ENCODE measurements around the gene LRIF1. TPM values are rescaled to one million over a fixed set of nuclear protein-coding genes. Genes with fewer than 3 reads are reported as not detected.
"Not testable (repeated sequence)": the region's sequence is repeated elsewhere in the genome, so short reads cannot be mapped to it uniquely, and the experiment has no call there.

LRIF1 gene
- total RNA-seq, 8 experiments from 2014 or later: 11.8 to 51.8 (median 37.8) TPM

DNA sequence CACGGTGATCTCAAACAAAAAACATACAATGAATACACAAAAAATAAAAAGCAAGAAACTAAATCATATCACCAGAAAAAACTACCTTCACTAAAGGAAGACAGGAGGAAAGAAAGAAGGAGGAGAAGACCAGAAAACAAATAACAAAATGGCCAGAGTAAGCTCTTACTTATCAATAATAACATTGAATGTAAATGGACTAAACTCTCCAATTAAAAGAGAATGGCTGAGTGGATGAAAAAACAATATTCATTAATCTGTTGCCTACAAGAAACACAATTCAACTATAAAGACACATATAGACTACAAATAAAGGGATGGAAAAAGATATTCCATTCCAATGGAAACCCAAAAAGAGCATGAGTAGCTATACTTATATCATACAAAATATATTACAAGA is 27.2 kb downstream of the LRIF1 start:
- no peak for ATAC-seq (replicated peaks in 6 of 8)
- in situ Hi-C loops (cut with MboI; ENCODE audit: low pct_unique_long_range_greater_than_20kb in 2 of 9, low sequenced_read_pairs in 9 of 9, unreplicated experiment in 9 of 9): no loop called here
- H3K4me3 ChIP-seq: no peak overlapping the region

DNA sequence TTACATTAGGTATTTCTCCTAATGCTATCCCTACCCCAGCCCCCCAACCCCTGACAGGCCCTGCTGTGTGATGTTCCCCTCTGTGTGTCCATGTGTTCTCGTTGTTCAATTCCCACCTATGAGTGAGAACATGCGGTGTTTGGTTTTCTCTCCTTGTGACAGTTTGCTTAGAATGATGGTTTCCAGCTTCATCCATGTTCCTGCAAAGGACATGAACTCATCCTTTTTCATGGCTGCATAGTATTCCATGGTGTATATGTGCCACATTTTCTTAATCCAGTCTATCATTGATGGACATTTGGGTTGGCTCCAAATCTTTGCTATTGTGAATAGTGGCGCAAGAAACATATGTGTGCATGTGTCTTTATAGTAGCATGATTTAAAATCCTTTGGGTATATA is 32.6 kb downstream of the LRIF1 start:
- ATAC-seq (replicated peaks in 6 of 8); H3K27ac ChIP-seq; H3K4me1 ChIP-seq (replicated peaks in 1 of 2); H3K4me3 ChIP-seq; in situ Hi-C loops (cut with MboI; ENCODE audit: low pct_unique_long_range_greater_than_20kb in 2 of 9, low sequenced_read_pairs in 9 of 9, unreplicated experiment in 9 of 9): not testable (repeated sequence)
- WGBS, 10 experiments: 60 to 100% (median 80%) methylated on average over 1 to 3 of the region's 3 CpGs; no CpG with 5 or more reads in 5 of the 10 experiments

More for the DNA sequence above, 27.2 kb downstream of the LRIF1 start:
- 11 to 100% (median 83%) methylated on average over 1 of the region's 1 CpG for WGBS, 10 experiments
- no peaks in the 10 kb centered on the region for H3K4me1 ChIP-seq (replicated peaks in 1 of 2)
- no peak overlapping the region for H3K27ac ChIP-seq

DNA sequence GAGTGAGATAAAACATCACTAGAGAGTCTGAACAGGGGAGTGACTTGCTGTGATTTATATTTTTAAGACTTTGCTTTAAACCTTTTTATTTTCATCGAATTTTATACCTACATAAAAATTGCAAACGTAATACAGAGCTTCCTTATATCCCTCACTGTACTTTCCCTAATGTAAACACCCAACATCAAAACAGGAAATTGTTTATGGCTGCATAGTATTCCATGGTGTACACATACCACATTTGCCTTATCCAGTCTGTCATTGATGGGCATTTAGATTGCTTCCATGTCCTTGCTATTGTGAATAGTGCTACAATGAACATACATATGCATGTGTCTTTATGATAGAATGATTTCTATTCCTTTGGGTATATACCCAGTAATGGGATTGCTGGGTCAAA is 34.8 kb downstream of the LRIF1 start:
- Histone ChIP-seq H3K4me3 (no peak overlapping the region), H3K4me1 (replicated peaks in 1 of 2) (no peaks in the 10 kb centered on the region), H3K27ac (no peak overlapping the region)
- 0 to 72% (median 47%) methylated on average over 2 of the region's 2 CpGs; no CpG with 5 or more reads in 2 of the 10 experiments for WGBS, 10 experiments
- in situ Hi-C loops (cut with MboI; ENCODE audit: low pct_unique_long_range_greater_than_20kb in 2 of 9, low sequenced_read_pairs in 9 of 9, unreplicated experiment in 9 of 9): no loop called here
- ATAC-seq (replicated peaks in 6 of 8): no peak

DNA sequence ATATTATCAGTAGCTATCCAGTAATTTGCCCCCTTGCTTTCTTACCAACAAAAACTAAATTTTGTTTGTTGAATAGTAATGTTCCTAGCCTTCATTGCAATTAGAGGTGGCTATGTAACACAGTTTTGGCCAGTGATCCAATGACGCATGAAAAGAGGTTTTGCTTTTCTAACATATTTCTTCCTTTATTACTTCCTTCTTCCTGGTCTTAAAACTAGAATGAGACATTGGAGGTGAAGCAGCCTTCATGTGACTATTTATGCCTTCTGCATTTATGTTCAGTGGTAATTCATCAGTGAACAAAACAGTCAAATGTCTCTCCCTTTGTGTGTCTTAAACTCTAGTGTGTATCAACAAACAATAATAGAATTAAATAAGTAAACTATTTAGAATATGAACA is 35.5 kb downstream of the LRIF1 start:
- ATAC-seq (replicated peaks in 6 of 8): no peak
- no peak overlapping the region for H3K27ac ChIP-seq
- WGBS, 10 experiments: 62 to 100% (median 92%) methylated on average over 1 of the region's 1 CpG; no CpG with 5 or more reads in 2 of the 10 experiments
- no peaks in the 10 kb centered on the region for H3K4me1 ChIP-seq (replicated peaks in 1 of 2)
- H3K4me3 ChIP-seq: no peak overlapping the region
- in situ Hi-C loops (cut with MboI; ENCODE audit: low pct_unique_long_range_greater_than_20kb in 2 of 9, low sequenced_read_pairs in 9 of 9, unreplicated experiment in 9 of 9): no loop called here

DNA sequence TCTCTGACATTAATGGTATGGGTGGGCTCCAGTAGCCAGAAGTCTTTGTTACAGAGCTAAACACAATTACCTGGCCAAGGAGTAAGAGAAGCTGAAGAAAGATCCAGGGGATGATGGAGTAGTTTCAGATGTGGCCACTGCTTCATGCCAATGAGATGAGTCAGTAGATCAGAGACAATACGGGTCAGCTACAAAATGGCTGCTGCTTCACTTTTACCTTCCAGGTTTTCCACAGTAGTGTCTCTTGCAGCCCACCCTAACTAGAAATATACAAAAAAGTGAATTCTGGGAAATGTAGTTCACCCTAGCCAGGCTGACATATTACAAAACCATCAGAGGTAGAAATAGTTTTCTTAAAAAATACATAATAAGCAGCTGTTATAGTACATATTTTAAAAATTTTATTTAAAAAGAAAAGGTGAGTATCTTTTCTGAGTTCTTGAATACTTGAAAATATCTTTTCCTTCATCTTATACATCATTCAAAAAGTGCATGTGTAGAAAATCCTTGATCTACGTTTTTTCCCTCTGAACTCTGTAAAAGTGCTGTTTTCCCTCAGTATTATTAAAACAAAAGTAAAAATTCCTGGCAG is 36.1 kb downstream of the LRIF1 start:
- Histone ChIP-seq H3K4me3 (no peak overlapping the region), H3K4me1 (replicated peaks in 1 of 2) (no peaks in the 10 kb centered on the region), H3K27ac (no peak overlapping the region)
- peak in 1 of 8 experiments; percentile 42 for ATAC-seq (replicated peaks in 6 of 8)
- 0 to 87% (median 58%) methylated on average over 1 to 2 of the region's 2 CpGs for WGBS, 10 experiments
- in situ Hi-C loops (cut with MboI; ENCODE audit: low pct_unique_long_range_greater_than_20kb in 2 of 9, low sequenced_read_pairs in 9 of 9, unreplicated experiment in 9 of 9): no loop called here

DNA sequence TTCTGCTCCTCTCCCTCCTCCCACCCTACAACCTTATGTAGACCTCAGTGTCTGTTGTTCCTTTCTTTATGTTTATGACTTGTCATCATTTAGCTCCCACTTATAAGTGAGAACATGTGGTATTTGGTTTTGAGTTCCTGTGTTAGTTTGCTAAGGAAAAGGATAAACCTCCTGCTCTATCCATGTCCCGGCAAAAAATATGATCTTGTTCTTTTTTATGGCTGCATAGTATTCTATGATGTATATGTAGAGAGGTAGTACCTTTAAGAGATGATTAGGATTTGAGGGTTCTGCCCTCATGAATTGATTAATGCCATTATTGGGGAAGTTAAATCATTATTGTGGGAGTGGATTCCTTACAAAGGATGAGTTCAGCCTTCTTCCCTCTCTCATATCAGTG is 41.8 kb downstream of the LRIF1 start:
- in situ Hi-C loops (cut with MboI; ENCODE audit: low pct_unique_long_range_greater_than_20kb in 2 of 9, low sequenced_read_pairs in 9 of 9, unreplicated experiment in 9 of 9): no loop called here
- 0 to 100% (median 82%) methylated on average over 1 of the region's 1 CpG; no CpG with 5 or more reads in 3 of the 10 experiments for WGBS, 10 experiments

DNA sequence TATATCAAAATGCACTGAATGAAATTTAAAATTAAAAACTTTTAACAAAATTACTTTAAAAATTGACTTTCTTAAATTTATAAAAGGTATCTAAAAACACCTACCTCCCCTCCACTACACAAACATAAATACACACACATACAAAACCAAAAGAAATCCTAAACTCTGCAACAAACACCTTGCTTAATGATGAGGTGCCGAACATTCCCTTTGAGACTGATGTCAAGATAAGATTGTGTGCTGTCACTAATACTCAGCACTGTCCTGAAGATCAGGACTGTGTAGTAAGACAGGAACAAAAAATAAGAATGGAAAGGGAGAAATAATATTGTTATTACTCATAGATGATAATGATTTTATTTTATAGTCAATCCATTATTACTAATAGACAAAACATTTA is 45.7 kb downstream of the LRIF1 start:
- in situ Hi-C loops (cut with MboI; ENCODE audit: low pct_unique_long_range_greater_than_20kb in 2 of 9, low sequenced_read_pairs in 9 of 9, unreplicated experiment in 9 of 9): no loop called here
- ATAC-seq (replicated peaks in 6 of 8): no peak
- 33 to 100% (median 95%) methylated on average over 1 of the region's 1 CpG; no CpG with 5 or more reads in 2 of the 10 experiments for WGBS, 10 experiments
- no peaks in the 10 kb centered on the region for H3K4me1 ChIP-seq (replicated peaks in 1 of 2)
- no peak overlapping the region for H3K27ac ChIP-seq
- H3K4me3 ChIP-seq: no peak overlapping the region

More for the DNA sequence above, 41.8 kb downstream of the LRIF1 start:
- no peaks in the 10 kb centered on the region for H3K4me1 ChIP-seq (replicated peaks in 1 of 2)
- ATAC-seq (replicated peaks in 6 of 8): no peak
- H3K27ac ChIP-seq: no peak overlapping the region
- H3K4me3 ChIP-seq: no peak overlapping the region

DNA sequence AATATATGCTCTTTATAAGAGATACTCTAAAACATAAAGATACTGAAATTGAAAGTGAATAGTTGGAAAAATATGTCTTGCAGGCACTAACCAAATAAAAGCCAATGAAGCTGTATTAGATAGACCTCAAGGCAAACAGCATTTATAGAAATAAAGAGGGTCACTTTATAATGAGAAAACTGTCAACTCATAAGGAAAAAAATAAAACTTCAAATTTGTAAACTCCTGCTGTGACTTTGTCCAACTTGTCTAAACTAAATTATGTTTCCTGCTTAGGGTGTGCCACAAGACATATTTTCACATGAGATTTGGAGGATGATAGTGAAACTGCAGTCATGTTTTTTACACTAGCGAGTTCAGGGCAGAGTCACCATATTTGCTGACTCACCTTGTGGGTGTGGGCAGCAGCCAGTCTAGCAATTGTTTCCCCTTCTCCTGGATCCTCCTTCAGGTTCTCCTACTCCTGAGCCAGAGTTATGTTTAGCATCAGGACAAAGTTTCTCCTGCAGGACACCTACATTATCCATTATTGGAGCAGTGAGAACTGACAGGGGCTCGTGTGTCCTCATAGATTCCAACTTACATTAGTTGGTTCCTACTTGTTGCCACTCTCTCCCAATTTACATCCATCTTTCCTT is 46.9 kb downstream of the LRIF1 start:
- in situ Hi-C loops (cut with MboI; ENCODE audit: low pct_unique_long_range_greater_than_20kb in 2 of 9, low sequenced_read_pairs in 9 of 9, unreplicated experiment in 9 of 9): no loop called here
- no peak overlapping the region for H3K4me3 ChIP-seq
- ATAC-seq (replicated peaks in 6 of 8): peak in 3 of 8 experiments; percentile 39 to 98 (median 96)
- WGBS, 10 experiments: 0 to 67% (median 23%) methylated on average over 1 to 2 of the region's 2 CpGs; no CpG with 5 or more reads in 2 of the 10 experiments
- no peak overlapping the region for H3K27ac ChIP-seq
- H3K4me1 ChIP-seq (replicated peaks in 1 of 2): no peaks in the 10 kb centered on the region

DNA sequence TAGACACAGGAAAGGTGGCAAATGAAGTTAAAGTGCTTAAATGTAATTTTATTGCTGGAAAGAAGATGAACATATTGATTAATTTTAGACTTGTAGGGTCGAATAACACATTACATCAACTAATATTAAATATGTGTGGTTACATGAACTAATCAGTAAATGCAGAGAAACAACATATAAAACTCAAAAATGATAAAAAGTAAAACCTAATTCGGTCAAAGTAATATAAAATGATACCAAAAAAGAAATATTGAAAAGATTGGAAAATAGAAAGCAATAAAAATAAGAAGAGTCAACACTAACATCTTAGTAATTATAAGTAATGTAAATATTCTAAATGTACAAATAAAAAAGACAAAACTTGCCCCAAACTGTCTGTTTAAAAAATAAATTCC is 47.5 kb downstream of the LRIF1 start:
- WGBS, 10 experiments: 0 to 80% (median 46%) methylated on average over 1 to 2 of the region's 2 CpGs
- ATAC-seq (replicated peaks in 6 of 8): no peak
- Histone ChIP-seq H3K4me3 (no peak overlapping the region), H3K4me1 (replicated peaks in 1 of 2) (no peaks in the 10 kb centered on the region), H3K27ac (no peak overlapping the region)
- in situ Hi-C loops (cut with MboI; ENCODE audit: low pct_unique_long_range_greater_than_20kb in 2 of 9, low sequenced_read_pairs in 9 of 9, unreplicated experiment in 9 of 9): no loop called here

DNA sequence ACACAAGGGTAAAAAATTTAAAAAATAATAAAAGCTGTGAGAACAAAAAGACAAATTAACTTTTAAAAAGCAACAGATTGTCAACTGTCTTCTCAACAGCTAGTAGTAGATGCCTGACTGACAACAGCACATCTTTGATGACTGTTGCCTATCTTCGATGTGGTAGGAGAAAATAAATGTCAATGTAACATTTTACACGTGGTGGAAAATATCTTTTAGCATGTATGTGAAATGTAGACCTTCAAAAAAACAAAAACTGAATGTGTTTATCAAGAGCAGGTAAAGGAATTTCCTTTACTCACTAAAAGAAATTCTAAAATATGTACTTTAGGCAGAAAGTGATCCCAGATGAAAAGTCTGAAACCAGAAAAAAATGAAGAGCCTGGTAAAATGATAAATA is 47.9 kb downstream of the LRIF1 start:
- no peak overlapping the region for H3K27ac ChIP-seq
- WGBS, 10 experiments: 20 to 81% (median 54%) methylated on average over 1 to 2 of the region's 2 CpGs
- no peak overlapping the region for H3K4me3 ChIP-seq
- no peaks in the 10 kb centered on the region for H3K4me1 ChIP-seq (replicated peaks in 1 of 2)
- no peak for ATAC-seq (replicated peaks in 6 of 8)
- in situ Hi-C loops (cut with MboI; ENCODE audit: low pct_unique_long_range_greater_than_20kb in 2 of 9, low sequenced_read_pairs in 9 of 9, unreplicated experiment in 9 of 9): no loop called here

DNA sequence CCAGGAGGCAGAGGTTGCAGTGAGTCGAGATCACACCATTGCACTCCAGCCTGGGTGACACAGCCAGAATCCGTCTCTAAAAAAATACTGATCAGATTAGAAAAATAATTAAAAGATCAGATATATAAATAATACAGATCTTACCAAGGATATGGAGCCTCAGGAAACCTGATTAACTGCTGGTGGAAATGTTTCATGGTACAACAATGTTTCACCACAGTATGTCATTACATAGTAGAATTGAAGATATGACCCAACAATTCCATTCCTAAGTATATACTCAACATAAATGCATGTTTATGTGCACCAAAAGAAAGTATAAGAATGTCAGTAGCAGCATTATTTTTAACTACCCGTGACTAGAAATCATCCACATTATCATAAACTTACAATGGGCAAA is 49.0 kb downstream of the LRIF1 start:
- 33 to 82% (median 73%) methylated on average over 1 to 3 of the region's 3 CpGs; no CpG with 5 or more reads in 1 of the 10 experiments for WGBS, 10 experiments
- no peak for ATAC-seq (replicated peaks in 6 of 8)
- H3K27ac ChIP-seq: no peak overlapping the region
- in situ Hi-C loops (cut with MboI; ENCODE audit: low pct_unique_long_range_greater_than_20kb in 2 of 9, low sequenced_read_pairs in 9 of 9, unreplicated experiment in 9 of 9): no loop called here
- H3K4me1 ChIP-seq (replicated peaks in 1 of 2): no peaks in the 10 kb centered on the region
- H3K4me3 ChIP-seq: no peak overlapping the region

DNA sequence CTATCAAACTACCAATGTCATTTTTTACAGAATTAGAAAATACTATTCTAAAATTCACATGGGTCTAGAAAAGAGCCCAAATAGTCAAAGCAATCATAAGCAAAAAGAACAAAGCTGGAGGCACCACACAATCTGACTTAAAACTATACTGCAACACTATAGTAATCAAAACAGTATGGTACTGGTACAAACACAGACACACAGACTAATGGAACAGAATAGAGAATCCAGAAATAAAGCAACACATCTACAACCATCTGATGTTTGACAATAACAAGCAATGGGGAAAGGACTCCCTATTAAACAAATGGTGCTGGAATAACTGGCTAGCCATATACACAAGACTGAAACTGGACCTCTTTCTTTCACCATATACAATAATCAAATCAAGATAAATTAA is 50.9 kb downstream of the LRIF1 start:
- in situ Hi-C loops (cut with MboI; ENCODE audit: low pct_unique_long_range_greater_than_20kb in 2 of 9, low sequenced_read_pairs in 9 of 9, unreplicated experiment in 9 of 9): no loop called here
- no peak for ATAC-seq (replicated peaks in 6 of 8)

DNA sequence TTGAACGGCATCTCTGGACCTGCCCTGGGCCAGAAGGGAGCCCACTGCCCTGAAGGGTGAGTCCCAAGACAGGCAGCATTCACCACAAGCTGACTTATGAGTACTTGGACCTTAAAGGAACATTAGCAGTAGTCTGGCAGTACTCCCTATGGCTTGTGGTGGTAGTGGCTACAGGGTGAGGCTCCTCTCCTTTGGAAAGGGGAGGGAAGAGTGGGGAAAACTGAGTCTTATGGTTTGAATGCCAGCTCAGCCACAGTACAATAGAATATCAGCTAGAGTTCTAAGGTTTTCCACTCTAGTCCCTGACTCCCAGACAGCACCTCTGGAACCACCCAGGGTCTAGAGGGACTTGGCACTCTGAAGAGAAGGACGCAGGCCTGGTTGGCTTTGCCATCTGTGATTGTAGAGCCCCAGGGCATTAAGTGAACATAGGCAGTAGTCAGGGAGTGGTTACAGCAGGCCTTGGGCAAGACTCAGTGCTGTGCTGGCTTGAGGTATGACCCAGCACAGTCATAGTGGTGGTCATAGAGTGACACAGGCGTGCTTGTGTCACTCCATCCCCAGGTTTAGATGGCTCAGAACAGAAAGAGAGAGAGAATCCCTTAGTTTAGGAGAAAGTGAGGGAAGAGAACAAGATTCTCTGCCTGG is 59.7 kb downstream of the LRIF1 start:
- in situ Hi-C loops (cut with MboI; ENCODE audit: low pct_unique_long_range_greater_than_20kb in 2 of 9, low sequenced_read_pairs in 9 of 9, unreplicated experiment in 9 of 9): no loop called here
- Histone ChIP-seq H3K4me1 (replicated peaks in 1 of 2) (no peaks in the 10 kb centered on the region), H3K27ac (no peak overlapping the region), H3K4me3 (no peak overlapping the region)
- ATAC-seq (replicated peaks in 6 of 8): peak in 2 of 8 experiments; percentile 90 to 93
- 0 to 73% (median 51%) methylated on average over 1 to 3 of the region's 3 CpGs; no CpG with 5 or more reads in 4 of the 10 experiments for WGBS, 10 experiments

More for the DNA sequence above, 50.9 kb downstream of the LRIF1 start:
- Histone ChIP-seq H3K4me1 (replicated peaks in 1 of 2) (no peaks in the 10 kb centered on the region), H3K4me3 (no peak overlapping the region), H3K27ac (no peak overlapping the region)

Measured in motor neuron (in vitro differentiated cells).